MM.1S (cell line): ENCODE measurements around the gene LKAAEAR1.
A peak's percentile ranks its signal among the peaks of the same experiment; 100 is the strongest.

Experiments used
- DNase-seq: peaks from one replicate; pipeline ENCODE4 v3.0.0-alpha.2; 2015
- H2AFZ ChIP-seq: fragments of 300-600 bp; sonication (generic); 2 replicates; pipeline ENCODE4 v1.6.0; 2016; ENCODE audit warnings: antibody characterized with exemption, low read length
- H3F3A ChIP-seq: fragments of 300-600 bp; sonication (generic); 2 replicates; pipeline ENCODE4 v1.6.1; 2016; ENCODE audit warnings: mild to moderate bottlenecking, antibody characterized with exemption, low read length, moderate library complexity, mixed read lengths; ENCODE audit not compliant: insufficient read depth
- H3K27ac ChIP-seq: fragments of 300-600 bp; sonication (generic); 2 replicates; pipeline ENCODE4 v1.5.1; 2016; ENCODE audit warnings: mild to moderate bottlenecking, low read length
- H3K27me3 ChIP-seq: fragments of 300-600 bp; sonication (generic); replicated peaks from 2 replicates; pipeline ENCODE4 v1.6.0; 2016; ENCODE audit warnings: low read length; ENCODE audit not compliant: insufficient read depth
- H3K36me3 ChIP-seq: fragments of 300-600 bp; sonication (generic); replicated peaks from 2 replicates; pipeline ENCODE4 v1.6.1; 2016; ENCODE audit warnings: mild to moderate bottlenecking, low read length, mixed read lengths; ENCODE audit not compliant: insufficient read depth
- H3K4me1 ChIP-seq: fragments of 300-600 bp; sonication (generic); 2 replicates; pipeline ENCODE4 v1.6.1; 2016; ENCODE audit warnings: low read length, mixed read lengths
- H3K4me2 ChIP-seq: fragments of 300-600 bp; sonication (generic); 2 replicates; pipeline ENCODE4 v1.6.0; 2016; ENCODE audit warnings: low read depth, low read length
- H3K4me3 ChIP-seq: fragments of 300-600 bp; sonication (generic); 2 replicates; pipeline ENCODE4 v1.5.1; 2016; ENCODE audit warnings: low read length, mixed read lengths
- H3K79me2 ChIP-seq: fragments of 300-600 bp; sonication (generic); 2 replicates; pipeline ENCODE4 v1.6.1; 2016; ENCODE audit warnings: mixed run types, low read length, mixed read lengths
- H3K9ac ChIP-seq: fragments of 300-600 bp; sonication (generic); 2 replicates; pipeline ENCODE4 v1.6.1; 2016; ENCODE audit warnings: low read length, mixed read lengths
- H3K9me2 ChIP-seq: fragments of 300-600 bp; sonication (generic); replicated peaks from 2 replicates; pipeline ENCODE4 v1.6.1; 2016; ENCODE audit warnings: mild to moderate bottlenecking, low read length, mixed read lengths; ENCODE audit not compliant: insufficient read depth
- H3K9me3 ChIP-seq: fragments of 300-600 bp; sonication (generic); replicated peaks from 2 replicates; pipeline ENCODE4 v1.6.1; 2016; ENCODE audit warnings: mild to moderate bottlenecking, low read length, mixed read lengths; ENCODE audit not compliant: insufficient read depth
- H4K20me1 ChIP-seq: fragments of 300-600 bp; sonication (generic); 2 replicates; pipeline ENCODE4 v1.6.1; 2016; ENCODE audit warnings: mild to moderate bottlenecking, low read length, moderate library complexity, mixed read lengths; ENCODE audit not compliant: insufficient read depth
- EZH2 ChIP-seq: fragments of 300-600 bp; sonication (generic); optimal IDR thresholded peaks from 2 replicates; pipeline ENCODE3; 2017; ENCODE audit warnings: low read depth, mild to moderate bottlenecking, antibody characterized with exemption, low read length, mixed read lengths
- EZH2phosphoT487 ChIP-seq: fragments of 300-600 bp; sonication (generic); IDR thresholded peaks from 2 replicates; pipeline ENCODE4 v1.6.1; 2018; ENCODE audit warnings: antibody characterized with exemption, low read length
- TF ChIP-seq, protein P1 (sequence below): fragments of 300-600 bp; sonication (generic); IDR thresholded peaks from 2 replicates; pipeline ENCODE4 v1.5.1; 2016; ENCODE audit warnings: antibody characterized with exemption, low read length, mixed read lengths

LKAAEAR1 gene

DNA sequence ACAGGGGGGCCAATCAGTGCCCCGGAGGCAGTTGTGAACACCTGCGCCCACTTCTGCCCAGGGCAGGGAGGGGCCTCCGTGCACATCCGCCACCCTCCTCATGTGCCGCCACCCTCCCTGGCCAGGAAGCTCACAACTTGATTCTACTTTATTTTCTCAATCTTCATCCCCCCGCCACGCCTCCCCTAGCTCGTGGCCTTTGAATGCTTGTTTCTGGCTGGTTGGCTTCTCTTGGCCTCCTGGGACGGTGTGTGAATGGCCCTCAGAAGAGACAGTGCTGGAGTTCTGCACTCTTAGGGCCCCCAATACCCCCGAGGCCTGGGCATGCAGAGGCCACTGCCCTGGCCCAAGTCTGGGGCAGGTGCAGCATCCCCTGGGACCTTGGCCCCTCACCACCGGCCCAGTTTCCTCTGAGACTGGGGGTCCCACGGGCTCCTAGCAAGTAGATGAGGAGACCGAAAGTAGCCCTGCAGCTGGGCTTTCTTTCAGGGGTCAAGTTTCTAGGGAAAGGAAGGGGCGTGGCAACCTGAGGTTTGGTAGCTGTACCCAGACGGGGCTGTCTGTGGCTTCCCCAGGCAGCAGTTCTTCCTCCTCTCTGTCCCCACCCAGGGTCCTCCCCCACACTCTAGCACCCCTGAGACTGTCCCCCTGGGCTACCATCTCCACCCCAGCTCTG lies 6.2 kb downstream of the LKAAEAR1 start:
- H4K20me1 ChIP-seq, result no peaks in the 10 kb centered on the region
- H3K27ac ChIP-seq, result peak overlapping the region; percentile 25; the same call in 1 of the 2 replicates
- H3K4me1 ChIP-seq, result peaks cover 14% of the 10 kb centered on the region
- peak overlapping the region; percentile 76; the same call in 1 of the 2 replicates for H3K9ac ChIP-seq
- peaks cover 26% of the 10 kb centered on the region for H3F3A ChIP-seq
- no peaks in the 10 kb centered on the region for H3K9me3 ChIP-seq
- H3K4me3 ChIP-seq, result peak overlapping the region; percentile 94
- no peaks in the 10 kb centered on the region for H3K9me2 ChIP-seq
- H3K79me2 ChIP-seq, result no peaks in the 10 kb centered on the region
- H3K36me3 ChIP-seq, result no peaks in the 10 kb centered on the region
- peak; percentile 46 for DNase-seq
- H2AFZ ChIP-seq, result no peak overlapping the region
- peak overlapping the region; percentile 98 for H3K4me2 ChIP-seq
- TF ChIP-seq EZH2phosphoT487 (no peak), EZH2 (no peak)
- TF ChIP-seq, protein P1, sequence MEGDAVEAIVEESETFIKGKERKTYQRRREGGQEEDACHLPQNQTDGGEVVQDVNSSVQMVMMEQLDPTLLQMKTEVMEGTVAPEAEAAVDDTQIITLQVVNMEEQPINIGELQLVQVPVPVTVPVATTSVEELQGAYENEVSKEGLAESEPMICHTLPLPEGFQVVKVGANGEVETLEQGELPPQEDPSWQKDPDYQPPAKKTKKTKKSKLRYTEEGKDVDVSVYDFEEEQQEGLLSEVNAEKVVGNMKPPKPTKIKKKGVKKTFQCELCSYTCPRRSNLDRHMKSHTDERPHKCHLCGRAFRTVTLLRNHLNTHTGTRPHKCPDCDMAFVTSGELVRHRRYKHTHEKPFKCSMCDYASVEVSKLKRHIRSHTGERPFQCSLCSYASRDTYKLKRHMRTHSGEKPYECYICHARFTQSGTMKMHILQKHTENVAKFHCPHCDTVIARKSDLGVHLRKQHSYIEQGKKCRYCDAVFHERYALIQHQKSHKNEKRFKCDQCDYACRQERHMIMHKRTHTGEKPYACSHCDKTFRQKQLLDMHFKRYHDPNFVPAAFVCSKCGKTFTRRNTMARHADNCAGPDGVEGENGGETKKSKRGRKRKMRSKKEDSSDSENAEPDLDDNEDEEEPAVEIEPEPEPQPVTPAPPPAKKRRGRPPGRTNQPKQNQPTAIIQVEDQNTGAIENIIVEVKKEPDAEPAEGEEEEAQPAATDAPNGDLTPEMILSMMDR, result no peak
- peaks cover 25% of the 10 kb centered on the region for H3K27me3 ChIP-seq

DNA sequence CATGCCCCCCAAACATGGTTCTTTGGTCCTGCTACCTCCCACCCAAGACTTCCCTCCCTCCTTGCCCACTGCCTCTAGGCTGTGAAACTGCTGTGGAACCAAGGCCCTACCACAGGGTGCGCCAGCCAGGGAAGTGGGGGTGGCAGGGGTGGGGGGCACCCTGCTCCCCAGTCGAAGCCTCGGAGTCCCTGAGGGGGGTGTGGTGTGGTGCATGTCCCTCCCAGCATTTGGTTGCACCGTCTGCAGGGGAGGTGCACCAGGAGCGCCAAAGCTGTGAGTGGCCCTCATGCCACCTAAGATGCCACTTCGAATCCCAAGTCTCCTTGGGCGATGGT lies 6.7 kb downstream of the LKAAEAR1 start:
- Histone ChIP-seq H3K4me1 (peaks cover 13% of the 10 kb centered on the region), H4K20me1 (no peaks in the 10 kb centered on the region), H3K27me3 (peaks cover 22% of the 10 kb centered on the region), H3K9ac (no peak overlapping the region), H3K79me2 (no peaks in the 10 kb centered on the region), H3K9me3 (no peaks in the 10 kb centered on the region), H2AFZ (no peak overlapping the region), H3K4me2 (peak overlapping the region; percentile 98; the same call in 1 of the 2 replicates), H3K4me3 (no peak overlapping the region), H3K27ac (no peak overlapping the region), H3K36me3 (no peaks in the 10 kb centered on the region), H3F3A (peaks cover 26% of the 10 kb centered on the region), H3K9me2 (no peaks in the 10 kb centered on the region)
- DNase-seq, result no peak
- TF ChIP-seq EZH2 (no peak), EZH2phosphoT487 (no peak)
- TF ChIP-seq, protein P1, result no peak

DNA sequence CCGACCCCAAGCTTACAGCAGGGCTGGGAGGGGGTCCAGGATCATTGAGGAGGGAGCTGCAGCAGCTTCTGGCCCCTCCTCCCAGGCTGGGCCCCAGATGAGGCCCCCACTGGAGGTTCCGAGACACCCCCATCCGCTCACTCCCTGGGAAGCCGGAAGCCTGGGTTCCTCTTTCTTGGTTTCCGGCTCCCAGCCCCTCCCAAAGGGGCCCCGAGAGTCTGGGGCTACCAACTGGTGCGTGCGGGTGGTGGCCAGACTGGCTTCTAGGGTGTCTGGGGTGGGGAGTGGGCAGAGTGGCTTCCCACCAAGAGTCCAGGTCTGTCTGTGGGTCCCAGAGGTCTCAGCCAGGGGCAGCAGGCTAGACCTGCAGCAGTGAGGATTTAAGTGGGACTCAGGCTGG lies 7.1 kb downstream of the LKAAEAR1 start:
- peaks cover 13% of the 10 kb centered on the region for H3K4me1 ChIP-seq
- no peaks in the 10 kb centered on the region for H3K36me3 ChIP-seq
- H3K9me2 ChIP-seq, result no peaks in the 10 kb centered on the region
- H3K27me3 ChIP-seq, result peaks cover 18% of the 10 kb centered on the region
- H3K9ac ChIP-seq, result no peak overlapping the region
- TF ChIP-seq, protein P1, result no peak
- TF ChIP-seq EZH2phosphoT487 (no peak), EZH2 (no peak)
- H3K9me3 ChIP-seq, result no peaks in the 10 kb centered on the region
- no peak overlapping the region for H2AFZ ChIP-seq
- no peaks in the 10 kb centered on the region for H4K20me1 ChIP-seq
- DNase-seq, result no peak
- H3F3A ChIP-seq, result peaks cover 26% of the 10 kb centered on the region
- H3K4me3 ChIP-seq, result no peak overlapping the region
- H3K27ac ChIP-seq, result no peak overlapping the region
- no peaks in the 10 kb centered on the region for H3K79me2 ChIP-seq
- H3K4me2 ChIP-seq, result no peak overlapping the region
